ENCODE results near the gene EMP1.
"Not testable (repeated sequence)": the region's sequence is repeated elsewhere in the genome, so short reads cannot be mapped to it uniquely, and the experiment has no call there.

Gene EMP1

DNA sequence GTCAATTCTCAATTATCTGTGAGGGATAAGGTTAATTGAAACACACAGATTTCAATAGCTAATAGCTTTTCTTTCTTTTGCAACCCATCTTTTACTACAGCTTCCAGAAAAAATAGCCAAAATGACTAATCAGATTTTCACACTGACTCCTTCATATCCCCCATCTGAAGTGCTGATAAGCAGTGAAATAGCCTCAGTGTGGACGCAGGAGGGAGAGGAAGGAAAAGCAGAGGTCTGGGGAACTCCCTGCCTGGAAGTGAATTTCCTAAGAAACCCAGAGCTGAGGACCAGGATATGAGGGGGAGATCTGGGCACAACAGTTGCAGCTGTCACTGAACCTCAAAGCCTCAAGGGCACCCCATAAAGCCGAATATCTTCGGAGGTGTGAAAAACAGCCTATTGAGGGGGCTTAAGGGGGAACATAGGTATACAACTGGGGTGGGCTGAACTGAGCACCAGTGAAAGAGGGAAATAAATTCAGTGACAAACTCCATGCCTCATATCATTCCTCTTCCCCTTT is 60.9 kb downstream of the EMP1 start:
- DNase-seq (ENCODE audit: low read depth in 2 of 2), result no peak

DNA sequence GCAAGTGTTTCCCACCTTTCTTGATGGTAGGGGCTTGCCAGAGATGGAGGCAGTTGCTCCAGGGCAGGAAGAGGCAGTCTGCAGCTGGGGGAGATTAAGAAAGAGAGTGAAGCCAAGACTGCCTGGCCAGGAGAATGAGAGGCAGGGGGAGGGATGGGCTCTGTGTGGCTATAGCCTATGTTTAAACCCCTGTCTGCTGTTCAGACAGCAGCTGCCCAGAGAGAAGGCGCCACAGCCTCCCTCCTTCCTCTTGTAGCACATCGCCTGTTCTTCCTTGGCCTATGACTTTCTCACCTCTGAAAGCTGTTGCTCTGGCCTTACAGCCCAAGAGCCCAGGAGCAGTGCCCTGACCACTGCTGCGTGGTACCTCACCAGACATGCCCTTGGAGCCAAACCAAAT is 61.7 kb downstream of the EMP1 start:
- DNase-seq (ENCODE audit: low read depth in 2 of 2), result no peak

DNA sequence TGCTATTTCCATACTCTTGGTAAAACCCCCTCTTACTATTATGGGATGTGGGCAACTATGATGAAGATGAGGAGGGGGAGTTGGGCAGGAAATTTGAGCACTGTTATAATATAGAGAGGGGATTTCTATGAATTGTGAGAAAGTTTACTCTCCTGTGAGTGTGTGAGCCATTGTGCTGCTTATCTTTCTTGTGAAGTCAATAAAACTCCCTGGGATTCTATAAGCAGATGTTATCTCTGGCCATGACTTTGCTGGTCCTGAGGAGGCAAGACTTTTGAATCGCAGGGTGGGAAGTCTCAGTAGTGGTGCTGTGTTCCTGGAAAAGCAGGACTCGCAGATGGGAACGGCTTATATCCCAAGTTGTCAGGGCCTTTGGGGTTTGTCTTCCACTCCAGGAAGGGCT is 62.2 kb downstream of the EMP1 start:
- no peak for DNase-seq (ENCODE audit: low read depth in 2 of 2)

DNA sequence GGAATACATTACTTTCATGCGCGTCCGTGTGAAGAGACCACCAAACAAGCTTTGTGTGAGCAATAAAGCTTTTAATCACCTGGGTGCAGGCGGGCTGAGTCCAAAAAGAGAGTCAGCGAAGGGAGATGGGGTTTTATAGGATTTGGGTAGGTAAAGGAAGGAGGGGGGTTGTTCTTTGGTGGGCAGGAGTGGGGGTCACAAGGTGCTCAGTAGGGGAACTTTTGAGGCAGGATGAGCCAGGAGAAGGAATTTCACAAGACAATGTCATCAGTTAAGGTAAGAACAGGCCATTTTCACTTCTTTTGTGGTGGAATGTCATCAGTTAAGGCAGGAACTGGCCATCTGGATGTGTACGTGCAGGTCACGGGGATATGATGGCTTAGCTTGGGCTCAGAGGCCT is 63.1 kb downstream of the EMP1 start:
- not testable (repeated sequence) for DNase-seq (ENCODE audit: low read depth in 2 of 2)

DNA sequence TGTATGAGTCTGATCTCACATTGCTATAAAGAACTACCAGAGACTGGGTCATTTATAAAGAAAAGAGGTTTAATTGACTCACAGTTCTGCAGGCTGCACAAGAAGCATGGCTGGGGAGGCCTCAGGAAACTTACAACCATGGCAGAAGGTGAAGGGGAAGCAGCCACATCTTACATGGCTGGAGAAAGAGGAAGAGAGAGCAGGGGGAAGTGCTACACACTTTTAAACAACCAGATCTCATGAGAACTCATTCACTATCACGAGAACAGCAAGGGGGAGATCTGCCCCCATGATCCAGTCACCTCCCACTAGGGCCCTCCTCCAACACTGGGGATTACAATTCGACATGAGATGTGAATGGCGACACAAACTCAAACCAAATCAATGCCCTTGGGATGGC is 71.3 kb downstream of the EMP1 start:
- DNase-seq (ENCODE audit: low read depth in 2 of 2), result not testable (repeated sequence)

DNA sequence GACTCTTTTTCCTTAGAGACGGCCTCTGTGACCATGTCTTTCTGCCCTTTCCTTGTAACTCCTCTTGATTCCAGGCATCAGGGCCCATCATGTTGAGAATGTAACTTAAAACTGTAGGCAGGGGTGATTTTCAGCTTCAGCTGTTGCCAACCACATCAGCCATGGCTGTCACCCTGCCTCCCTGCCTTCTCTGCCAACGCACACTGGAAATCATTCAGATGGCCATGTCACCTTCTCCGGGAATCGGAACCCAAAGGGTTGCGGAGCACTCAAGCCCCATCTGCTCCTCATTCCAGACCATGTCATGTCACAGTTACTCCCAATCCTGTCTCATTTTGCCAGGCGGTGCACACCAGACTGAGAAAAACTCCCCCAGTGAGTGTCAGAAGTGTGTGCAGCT is 72.1 kb downstream of the EMP1 start:
- no peak for DNase-seq (ENCODE audit: low read depth in 2 of 2)
